ENCODE measurements around the gene SAP25. TPM values are rescaled to one million over a fixed set of nuclear protein-coding genes. Genes with fewer than 3 reads are reported as not detected.

SAP25 gene
- total RNA-seq (7.7 TPM), polyA plus RNA-seq (183 TPM)
- long read RNA-seq, donor 1, result 0 reads
- long read RNA-seq, donor 2, result 0 reads
- long read RNA-seq, donor 3, partial matches to known transcripts, result 8 of 13 reads
- long read RNA-seq, donor 3, other reads (novel, unspliced or antisense), result 0 of 13 reads
- long read RNA-seq, donor 4, partial matches to known transcripts, result 0 of 5 reads
- long read RNA-seq, donor 4, other reads (novel, unspliced or antisense), result 0 of 5 reads
- long read RNA-seq, donor 5, transcript SAP25-203 (5 exons, 987 nt), result major isoform, 5 of 6 reads
- long read RNA-seq, donor 5, partial matches to known transcripts, result 0 of 6 reads
- long read RNA-seq, donor 5, other reads (novel, unspliced or antisense), result 0 of 6 reads
- long read RNA-seq, donor 6, partial matches to known transcripts, result 0 of 4 reads
- long read RNA-seq, donor 6, other reads (novel, unspliced or antisense), result 0 of 4 reads
- long read RNA-seq, donor 7, partial matches to known transcripts, result 0 of 4 reads
- long read RNA-seq, donor 7, other reads (novel, unspliced or antisense), result 0 of 4 reads
- long read RNA-seq, donor 8, partial matches to known transcripts, result 0 of 2 reads
- long read RNA-seq, donor 8, other reads (novel, unspliced or antisense), result 0 of 2 reads
- long read RNA-seq, donor 9, partial matches to known transcripts, result 0 of 1 reads
- long read RNA-seq, donor 9, other reads (novel, unspliced or antisense), result 0 of 1 reads
- long read RNA-seq, donor 10, partial matches to known transcripts, result 0 of 5 reads
- long read RNA-seq, donor 10, other reads (novel, unspliced or antisense), result 0 of 5 reads

DNA sequence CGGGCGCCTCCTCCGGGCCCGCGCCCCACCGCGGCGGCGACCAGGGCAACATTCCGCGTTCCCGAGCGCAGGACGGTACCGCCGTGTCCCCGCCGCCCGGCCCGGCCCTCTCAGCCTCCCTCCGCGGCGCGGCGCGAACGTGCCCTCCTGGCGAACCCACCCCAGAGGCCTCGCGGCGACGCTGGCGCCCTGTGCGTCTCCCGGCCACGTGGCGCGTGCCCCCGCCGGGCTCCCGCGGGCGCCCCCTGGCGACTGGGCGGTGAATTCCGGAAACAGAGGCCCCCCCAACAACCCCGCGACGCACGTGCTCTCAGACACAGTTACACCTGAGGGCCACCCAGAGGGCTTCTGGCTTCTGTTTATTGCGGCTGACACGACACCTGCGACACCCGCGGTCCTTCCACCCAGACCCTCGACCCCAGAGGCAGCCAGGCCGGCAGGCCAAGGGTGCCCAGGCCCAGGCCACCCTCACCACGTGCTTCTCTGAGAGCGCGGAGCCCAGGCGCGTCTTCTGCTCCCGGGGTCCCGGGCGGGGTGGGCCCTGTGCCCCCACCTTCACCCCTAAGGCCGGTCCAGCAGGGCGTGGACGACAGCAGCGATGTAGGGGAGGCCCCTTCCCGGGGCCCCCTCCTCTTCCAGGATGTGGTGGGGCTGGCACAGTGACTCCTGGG lies at the start of gene SAP25:
SAP25 (minus strand) TSS at position 210 of the 671 bp plus-strand sequence; CDS start at position 52, 158 bp downstream.
- H3K36me3 ChIP-seq (ENCODE audit: control insufficient read depth in 2 of 2, insufficient read depth in 2 of 2, low read length in 1 of 2), result peaks cover 64 to 66% of the 10 kb centered on the region in 2 donors
- peaks cover 0 to 5% of the 10 kb centered on the region in 2 donors for H3K9me3 ChIP-seq (ENCODE audit: control insufficient read depth in 2 of 2, insufficient read depth in 1 of 2, low read length in 1 of 2)
- peaks cover 10 to 37% of the 10 kb centered on the region in 2 donors for H3K4me1 ChIP-seq (ENCODE audit: control insufficient read depth in 2 of 2, insufficient read depth in 2 of 2, low read length in 2 of 2)
- DNase-seq (ENCODE audit: low read depth in 6 of 9, low spot score in 9 of 9), result no peak
- 96% methylated on average over 70 of the region's 70 CpGs for WGBS
- peaks cover 0 to 21% of the 10 kb centered on the region in 2 donors for H3K27me3 ChIP-seq (ENCODE audit: control insufficient read depth in 2 of 2, insufficient read depth in 1 of 2, low read length in 1 of 2)
- no peak within 1 kb of the TSS for H3K27ac ChIP-seq (ENCODE audit: low read depth in 1 of 2, low read length in 1 of 2)
- H3K4me3 ChIP-seq (ENCODE audit: low read length in 2 of 2), result no peak within 1 kb of the TSS

DNA sequence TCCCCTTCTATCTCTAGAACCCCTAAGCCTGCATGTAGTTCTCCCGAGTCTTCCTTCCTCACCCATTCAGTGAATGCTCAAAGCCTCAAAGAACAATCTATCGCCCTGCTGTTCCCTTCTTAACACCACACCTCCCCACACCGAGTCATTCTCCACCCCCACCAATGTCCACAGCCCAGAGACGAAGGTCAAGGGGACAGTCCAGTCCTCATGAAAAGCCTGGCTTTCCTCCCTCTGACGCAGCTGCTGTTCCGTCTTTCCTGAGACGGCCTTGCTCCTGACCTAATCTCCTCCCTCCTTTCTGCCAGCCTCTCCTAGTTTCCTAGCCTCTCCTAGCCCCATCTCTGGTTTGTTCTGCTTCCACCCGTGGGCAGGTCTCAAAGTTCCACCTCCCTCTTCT lies 47.9 kb upstream of the SAP25 start:
- no peak overlapping the region for H3K4me3 ChIP-seq (ENCODE audit: low read length in 2 of 2)
- H3K4me1 ChIP-seq (ENCODE audit: control insufficient read depth in 2 of 2, insufficient read depth in 2 of 2, low read length in 2 of 2), result peaks cover 5 to 7% of the 10 kb centered on the region in 2 donors
- 96% methylated on average over 8 of the region's 8 CpGs for WGBS
- H3K27me3 ChIP-seq (ENCODE audit: control insufficient read depth in 2 of 2, insufficient read depth in 1 of 2, low read length in 1 of 2), result peaks cover 2 to 7% of the 10 kb centered on the region in 2 donors
- no peaks in the 10 kb centered on the region for H3K9me3 ChIP-seq (ENCODE audit: control insufficient read depth in 2 of 2, insufficient read depth in 1 of 2, low read length in 1 of 2)
- no peak overlapping the region for H3K27ac ChIP-seq (ENCODE audit: low read depth in 1 of 2, low read length in 1 of 2)
- DNase-seq (ENCODE audit: low read depth in 6 of 9, low spot score in 9 of 9), result no peak
- no peaks in the 10 kb centered on the region for H3K36me3 ChIP-seq (ENCODE audit: control insufficient read depth in 2 of 2, insufficient read depth in 2 of 2, low read length in 1 of 2)

DNA sequence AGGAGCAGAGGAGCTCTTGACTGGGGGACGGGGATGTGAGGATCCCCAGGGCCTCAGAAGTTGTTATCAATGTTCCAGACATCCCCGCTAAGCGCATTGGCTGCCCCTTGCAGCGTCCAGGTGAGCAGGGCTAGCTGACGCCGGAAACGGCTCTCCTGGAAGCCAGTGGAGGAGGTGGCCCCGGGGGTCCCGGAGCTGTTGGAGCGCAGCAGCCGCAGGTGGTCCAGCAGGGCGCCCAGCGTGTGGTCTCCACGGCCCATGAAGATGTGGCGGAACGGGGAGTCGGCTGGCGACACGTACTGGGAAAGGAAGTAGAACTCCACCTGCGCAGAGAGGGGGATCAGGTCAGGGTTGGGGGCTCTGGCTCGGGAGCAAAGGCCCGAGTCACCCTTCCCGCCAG lies 47.1 kb upstream of the SAP25 start:
- Histone ChIP-seq H3K36me3 (ENCODE audit: control insufficient read depth in 2 of 2, insufficient read depth in 2 of 2, low read length in 1 of 2) (no peaks in the 10 kb centered on the region), H3K27me3 (ENCODE audit: control insufficient read depth in 2 of 2, insufficient read depth in 1 of 2, low read length in 1 of 2) (peaks cover under 1 to 3% of the 10 kb centered on the region in 2 donors), H3K4me1 (ENCODE audit: control insufficient read depth in 2 of 2, insufficient read depth in 2 of 2, low read length in 2 of 2) (peaks cover 0 to under 1% of the 10 kb centered on the region in 2 donors), H3K9me3 (ENCODE audit: control insufficient read depth in 2 of 2, insufficient read depth in 1 of 2, low read length in 1 of 2) (no peaks in the 10 kb centered on the region), H3K4me3 (ENCODE audit: low read length in 2 of 2) (no peak overlapping the region), H3K27ac (ENCODE audit: low read depth in 1 of 2, low read length in 1 of 2) (no peak overlapping the region)
- no peak for DNase-seq (ENCODE audit: low read depth in 6 of 9, low spot score in 9 of 9)
- WGBS, result 98% methylated on average over 23 of the region's 23 CpGs

DNA sequence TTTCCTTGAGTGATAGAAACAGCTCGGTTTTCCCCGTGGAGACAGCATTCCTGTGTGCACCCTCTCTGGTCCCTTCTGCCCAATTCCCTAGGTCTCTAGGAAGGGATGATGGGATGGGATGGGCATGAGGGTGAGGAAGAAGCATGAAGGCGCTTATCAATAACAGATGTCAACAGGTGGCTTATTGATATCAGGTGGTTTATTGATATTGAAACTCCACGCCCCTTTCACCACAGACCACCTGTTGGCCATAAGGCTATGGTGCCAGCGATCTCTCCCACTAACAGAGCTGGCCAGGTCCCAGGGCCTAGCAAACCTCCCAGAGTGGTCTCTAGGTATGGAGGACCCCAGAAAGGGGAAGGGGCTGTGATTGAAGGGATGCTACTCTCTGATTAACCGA lies 46.5 kb upstream of the SAP25 start:
- WGBS, result 97% methylated on average over 6 of the region's 6 CpGs
- Histone ChIP-seq H3K27ac (ENCODE audit: low read depth in 1 of 2, low read length in 1 of 2) (no peak overlapping the region), H3K4me1 (ENCODE audit: control insufficient read depth in 2 of 2, insufficient read depth in 2 of 2, low read length in 2 of 2) (no peaks in the 10 kb centered on the region), H3K27me3 (ENCODE audit: control insufficient read depth in 2 of 2, insufficient read depth in 1 of 2, low read length in 1 of 2) (no peaks in the 10 kb centered on the region), H3K4me3 (ENCODE audit: low read length in 2 of 2) (no peak overlapping the region), H3K9me3 (ENCODE audit: control insufficient read depth in 2 of 2, insufficient read depth in 1 of 2, low read length in 1 of 2) (no peaks in the 10 kb centered on the region), H3K36me3 (ENCODE audit: control insufficient read depth in 2 of 2, insufficient read depth in 2 of 2, low read length in 1 of 2) (peaks cover 0 to 3% of the 10 kb centered on the region in 2 donors)
- no peak for DNase-seq (ENCODE audit: low read depth in 6 of 9, low spot score in 9 of 9)

DNA sequence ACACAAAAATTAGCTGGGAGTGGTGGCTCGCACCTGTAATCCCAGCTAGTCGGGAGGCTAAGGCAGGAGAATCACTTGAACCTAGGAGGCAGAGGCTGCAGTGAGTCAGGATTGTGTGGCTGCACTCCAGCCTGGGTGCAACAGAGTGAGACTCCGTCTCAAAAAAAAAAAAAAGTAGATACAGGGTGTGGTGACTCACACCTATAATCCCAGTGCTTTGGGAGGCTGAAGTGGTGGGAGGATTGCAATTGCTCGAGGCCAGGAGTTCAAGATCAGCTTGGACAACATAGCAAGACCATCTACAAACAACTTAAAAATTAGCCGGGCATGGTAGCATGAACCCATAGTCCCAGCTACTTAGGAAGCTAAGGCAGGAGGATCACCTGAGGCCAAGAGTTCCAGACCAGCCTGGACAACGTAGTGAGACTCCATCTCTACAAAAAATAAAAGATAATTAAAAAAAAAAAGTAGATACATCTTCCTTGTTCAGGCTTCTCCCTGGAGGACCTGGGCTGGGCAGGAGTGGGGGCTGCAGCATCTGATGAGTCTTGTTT lies 40.7 kb upstream of the SAP25 start:
- Histone ChIP-seq H3K36me3 (ENCODE audit: control insufficient read depth in 2 of 2, insufficient read depth in 2 of 2, low read length in 1 of 2) (peaks cover 0 to 4% of the 10 kb centered on the region in 2 donors), H3K4me1 (ENCODE audit: control insufficient read depth in 2 of 2, insufficient read depth in 2 of 2, low read length in 2 of 2) (peaks cover 13 to 31% of the 10 kb centered on the region in 2 donors), H3K27me3 (ENCODE audit: control insufficient read depth in 2 of 2, insufficient read depth in 1 of 2, low read length in 1 of 2) (peaks cover 0 to 3% of the 10 kb centered on the region in 2 donors), H3K4me3 (ENCODE audit: low read length in 2 of 2) (no peak overlapping the region), H3K27ac (ENCODE audit: low read depth in 1 of 2, low read length in 1 of 2) (no peak overlapping the region), H3K9me3 (ENCODE audit: control insufficient read depth in 2 of 2, insufficient read depth in 1 of 2, low read length in 1 of 2) (no peaks in the 10 kb centered on the region)
- 98% methylated on average over 6 of the region's 6 CpGs for WGBS
- DNase-seq (ENCODE audit: low read depth in 6 of 9, low spot score in 9 of 9), result no peak

DNA sequence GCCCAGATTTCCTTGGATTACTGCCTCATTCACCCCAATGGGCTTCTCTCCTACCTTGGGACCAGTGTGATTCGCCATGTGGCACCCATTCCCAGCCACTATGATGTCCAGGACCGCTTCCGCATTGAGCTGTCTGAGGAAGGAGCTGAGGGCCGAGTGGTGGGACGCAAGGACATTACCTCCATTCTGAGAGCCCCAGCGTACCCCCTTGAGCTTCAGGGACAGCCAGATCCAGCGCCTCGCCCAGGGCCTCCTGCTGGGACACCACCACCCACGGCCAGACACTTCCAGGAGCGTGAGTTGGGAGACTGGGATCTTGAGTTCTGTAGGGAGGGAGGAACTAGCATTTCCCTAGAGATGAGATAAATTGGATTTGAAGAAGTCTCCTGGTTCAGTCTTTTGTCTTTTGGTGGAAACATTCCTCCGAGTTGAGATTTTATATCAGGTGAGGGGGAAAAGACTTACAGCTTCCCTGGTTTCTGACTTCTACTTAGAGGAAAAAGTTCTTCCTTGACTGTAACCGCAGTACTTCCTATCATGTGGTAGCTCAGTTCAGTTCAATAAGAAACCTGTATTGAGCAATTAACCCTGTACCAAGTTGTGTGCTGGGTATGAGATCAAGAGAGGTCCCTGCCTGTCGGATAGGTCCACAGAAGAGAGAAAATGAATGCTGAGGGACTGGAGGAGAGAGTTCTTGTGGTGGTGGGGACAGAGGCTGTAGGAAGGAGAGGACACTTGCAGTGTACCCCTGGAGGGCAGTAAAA lies 39.9 kb upstream of the SAP25 start:
- H3K27ac ChIP-seq (ENCODE audit: low read depth in 1 of 2, low read length in 1 of 2), result no peak overlapping the region
- peaks cover 13 to 31% of the 10 kb centered on the region in 2 donors for H3K4me1 ChIP-seq (ENCODE audit: control insufficient read depth in 2 of 2, insufficient read depth in 2 of 2, low read length in 2 of 2)
- DNase-seq (ENCODE audit: low read depth in 6 of 9, low spot score in 9 of 9), result peak in 1 of 9 donors; percentile 20
- 83% methylated on average over 13 of the region's 13 CpGs for WGBS
- peaks cover 0 to 4% of the 10 kb centered on the region in 2 donors for H3K36me3 ChIP-seq (ENCODE audit: control insufficient read depth in 2 of 2, insufficient read depth in 2 of 2, low read length in 1 of 2)
- H3K27me3 ChIP-seq (ENCODE audit: control insufficient read depth in 2 of 2, insufficient read depth in 1 of 2, low read length in 1 of 2), result peaks cover 0 to 3% of the 10 kb centered on the region in 2 donors
- no peaks in the 10 kb centered on the region for H3K9me3 ChIP-seq (ENCODE audit: control insufficient read depth in 2 of 2, insufficient read depth in 1 of 2, low read length in 1 of 2)
- H3K4me3 ChIP-seq (ENCODE audit: low read length in 2 of 2), result peak overlapping the region in 1 of 2 donors; percentile 92

DNA sequence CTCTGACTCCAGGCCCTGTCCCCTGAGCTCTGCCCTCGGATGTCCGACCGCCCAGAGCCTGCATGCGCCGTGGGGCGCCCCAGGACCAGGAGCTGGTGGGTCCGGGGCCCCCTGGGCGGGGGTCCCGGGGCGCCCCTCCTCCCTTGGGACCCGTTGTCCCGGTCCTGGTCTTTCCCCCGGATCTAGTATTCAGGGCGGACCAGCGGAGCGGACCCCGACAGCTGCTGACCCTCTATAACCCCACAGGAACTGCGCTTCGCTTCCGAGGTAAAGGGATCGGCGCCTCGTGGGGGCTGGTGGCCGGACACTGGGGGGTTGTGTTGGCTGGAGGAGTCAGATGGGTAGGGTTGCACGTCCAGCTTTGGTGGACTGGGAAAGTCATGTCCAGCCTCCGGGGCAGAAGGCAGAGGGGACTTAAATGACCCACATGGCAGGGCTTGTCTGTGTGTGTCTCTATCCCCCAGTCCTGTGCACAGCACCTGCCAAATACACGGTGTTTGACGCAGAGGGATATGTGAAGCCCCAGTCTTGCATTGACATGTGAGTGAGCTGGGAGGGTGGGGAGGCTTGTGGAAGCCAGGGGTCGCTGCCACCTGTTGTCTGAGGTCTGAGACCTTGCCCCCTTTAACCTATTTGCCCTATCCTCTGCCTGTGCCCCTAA lies 39.2 kb upstream of the SAP25 start:
- WGBS, result 4% methylated on average over 29 of the region's 29 CpGs
- DNase-seq (ENCODE audit: low read depth in 6 of 9, low spot score in 9 of 9), result peak in 3 of 9 donors; percentile 45 to 69 (median 52)

More for the DNA sequence above, 39.2 kb upstream of the SAP25 start:
- Histone ChIP-seq H3K27me3 (ENCODE audit: control insufficient read depth in 2 of 2, insufficient read depth in 1 of 2, low read length in 1 of 2) (peaks cover 0 to 6% of the 10 kb centered on the region in 2 donors), H3K4me1 (ENCODE audit: control insufficient read depth in 2 of 2, insufficient read depth in 2 of 2, low read length in 2 of 2) (peaks cover 13 to 31% of the 10 kb centered on the region in 2 donors), H3K9me3 (ENCODE audit: control insufficient read depth in 2 of 2, insufficient read depth in 1 of 2, low read length in 1 of 2) (no peaks in the 10 kb centered on the region), H3K4me3 (ENCODE audit: low read length in 2 of 2) (peak overlapping the region; percentile 58 to 92), H3K36me3 (ENCODE audit: control insufficient read depth in 2 of 2, insufficient read depth in 2 of 2, low read length in 1 of 2) (peaks cover 0 to 4% of the 10 kb centered on the region in 2 donors), H3K27ac (ENCODE audit: low read depth in 1 of 2, low read length in 1 of 2) (peak overlapping the region in 1 of 2 donors; percentile 70)
